OCI-LY7 (cell line): Measurements from ENCODE around the gene ARRDC1.

ENCODE experiments used
- EZH2phosphoT487 ChIP-seq: fragments of 200-600 bp; sonication (generic); IDR thresholded peaks from 2 replicates; pipeline ENCODE4 v1.6.1; 2018; ENCODE audit warnings: low read depth, borderline replicate concordance, mild to moderate bottlenecking, mixed run types, antibody characterized with exemption, low read length, moderate library complexity, mixed read lengths
- TF ChIP-seq, protein P1 (sequence below): fragments of 200-600 bp; sonication (generic); conservative IDR thresholded peaks from 2 replicates; pipeline ENCODE4 v1.5.1; 2014; ENCODE audit warnings: mild to moderate bottlenecking, antibody characterized with exemption, low read length, moderate library complexity, mixed read lengths

DNA sequence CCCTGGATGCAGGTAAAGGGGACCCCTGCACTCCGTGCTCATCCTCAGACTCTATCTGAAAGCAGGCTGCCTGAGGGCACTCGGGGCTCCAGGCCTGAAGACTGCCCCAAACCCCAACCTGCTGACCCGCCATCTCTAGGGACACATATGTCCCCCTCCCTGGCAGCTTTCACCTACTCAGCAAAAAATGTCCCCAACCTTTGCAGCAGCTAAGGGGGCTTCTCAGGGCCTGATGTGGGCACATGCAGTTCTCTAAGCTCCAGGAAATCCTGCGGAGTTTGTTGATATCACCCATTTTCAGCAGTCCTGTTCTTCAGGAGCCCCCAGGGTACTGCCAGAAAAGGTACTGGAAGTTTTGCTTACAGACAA is 24.5 kb upstream of the ARRDC1 start:
- TF ChIP-seq, protein P1, sequence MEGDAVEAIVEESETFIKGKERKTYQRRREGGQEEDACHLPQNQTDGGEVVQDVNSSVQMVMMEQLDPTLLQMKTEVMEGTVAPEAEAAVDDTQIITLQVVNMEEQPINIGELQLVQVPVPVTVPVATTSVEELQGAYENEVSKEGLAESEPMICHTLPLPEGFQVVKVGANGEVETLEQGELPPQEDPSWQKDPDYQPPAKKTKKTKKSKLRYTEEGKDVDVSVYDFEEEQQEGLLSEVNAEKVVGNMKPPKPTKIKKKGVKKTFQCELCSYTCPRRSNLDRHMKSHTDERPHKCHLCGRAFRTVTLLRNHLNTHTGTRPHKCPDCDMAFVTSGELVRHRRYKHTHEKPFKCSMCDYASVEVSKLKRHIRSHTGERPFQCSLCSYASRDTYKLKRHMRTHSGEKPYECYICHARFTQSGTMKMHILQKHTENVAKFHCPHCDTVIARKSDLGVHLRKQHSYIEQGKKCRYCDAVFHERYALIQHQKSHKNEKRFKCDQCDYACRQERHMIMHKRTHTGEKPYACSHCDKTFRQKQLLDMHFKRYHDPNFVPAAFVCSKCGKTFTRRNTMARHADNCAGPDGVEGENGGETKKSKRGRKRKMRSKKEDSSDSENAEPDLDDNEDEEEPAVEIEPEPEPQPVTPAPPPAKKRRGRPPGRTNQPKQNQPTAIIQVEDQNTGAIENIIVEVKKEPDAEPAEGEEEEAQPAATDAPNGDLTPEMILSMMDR, result no peak
- no peak for TF ChIP-seq EZH2phosphoT487
